Uterus (tissue), 2 donors: Measurements from ENCODE around the gene ATP6AP1.

Experiments used
- CTCF ChIP-seq, 4 experiments: fragments of 200-600 bp in 2 of 4; fragments of 450-650 bp in 2 of 4; sonication (generic) in 2 of 4; IDR thresholded peaks; one replicate each; pipeline ENCODE4 v1.5.1; 2016 to 2019; ENCODE audit warnings: antibody characterized with exemption in 4 of 4, mild to moderate bottlenecking in 2 of 4, moderate library complexity in 1 of 4
- POLR2A ChIP-seq, 2 donors: fragments of 450-650 bp; IDR thresholded peaks; one replicate each; pipeline ENCODE4 v1.6.1; 2016; ENCODE audit warnings: antibody characterized with exemption in 2 of 2, mild to moderate bottlenecking in 1 of 2, moderate library complexity in 1 of 2

- no peak for TF ChIP-seq CTCF (IDR thresholded peaks at IDR 0.05)
- no peak for TF ChIP-seq POLR2A (IDR thresholded peaks at IDR 0.05)
Measured at GRCh38 chrX:154449618-154450017, 21.1 kb downstream of the ATP6AP1 start.
